Neural progenitor cell (in vitro differentiated cells): ENCODE measurements around the gene GATA5. TPM values are rescaled to one million over a fixed set of nuclear protein-coding genes. Genes with fewer than 3 reads are reported as not detected.

ENCODE experiments used
- DNase-seq: peaks from one replicate; pipeline ENCODE4 v3.0.0-alpha.2; 2016; ENCODE audit warnings: low spot score
- H2AFZ ChIP-seq: fragments of 200-600 bp; sonication (generic); replicated peaks from 2 replicates; pipeline ENCODE4 v1.6.1; 2016; ENCODE audit warnings: antibody characterized with exemption
- H3F3A ChIP-seq: fragments of 200-600 bp; sonication (generic); 2 replicates; pipeline ENCODE4 v1.6.1; 2016; ENCODE audit warnings: antibody characterized with exemption, low read depth
- H3K27ac ChIP-seq: fragments of 200-600 bp; sonication (generic); 2 replicates; pipeline ENCODE4 v1.5.1; 2016; ENCODE audit warnings: mild to moderate bottlenecking
- H3K27me3 ChIP-seq: fragments of 200-600 bp; sonication (generic); 2 replicates; pipeline ENCODE4 v1.6.1; 2016; ENCODE audit warnings: mild to moderate bottlenecking, moderate library complexity
- H3K36me3 ChIP-seq: fragments of 200-600 bp; sonication (generic); 2 replicates; pipeline ENCODE4 v1.5.1; 2016
- H3K4me1 ChIP-seq: fragments of 200-600 bp; sonication (generic); 2 replicates; pipeline ENCODE4 v1.6.1; 2016; ENCODE audit warnings: mixed run types
- H3K4me2 ChIP-seq: fragments of 200-600 bp; sonication (generic); 2 replicates; pipeline ENCODE4 v1.6.1; 2016
- H3K4me3 ChIP-seq: fragments of 200-600 bp; sonication (generic); 2 replicates; pipeline ENCODE4 v1.5.1; 2016
- H3K79me2 ChIP-seq: fragments of 200-600 bp; sonication (generic); 2 replicates; pipeline ENCODE4 v1.6.1; 2016; ENCODE audit warnings: low read depth
- H3K9ac ChIP-seq: fragments of 200-600 bp; sonication (generic); 2 replicates; pipeline ENCODE4 v1.6.1; 2016
- H3K9me3 ChIP-seq: fragments of 200-600 bp; sonication (generic); 2 replicates; pipeline ENCODE4 v1.5.1; 2016; ENCODE audit warnings: low read depth
- H4K20me1 ChIP-seq: fragments of 200-600 bp; sonication (generic); 2 replicates; pipeline ENCODE4 v1.6.1; 2016; ENCODE audit warnings: low read depth
- H3K27ac Mint-ChIP-seq: 3 replicates; pipeline ENCODE4 v1.8.0; 2021; ENCODE audit warnings: mixed read lengths
- H3K27me3 Mint-ChIP-seq: 2 replicates; pipeline ENCODE4 v1.8.0; 2022; ENCODE audit warnings: low read depth, mild to moderate bottlenecking, inconsistent platforms, moderate library complexity, mixed read lengths; ENCODE audit not compliant: insufficient read depth
- H3K36me3 Mint-ChIP-seq: 3 replicates; pipeline ENCODE4 v1.8.0; 2021; ENCODE audit warnings: mixed read lengths
- H3K4me1 Mint-ChIP-seq: 3 replicates; pipeline ENCODE4 v1.8.0; 2021; ENCODE audit warnings: mixed read lengths
- H3K4me3 Mint-ChIP-seq: 3 replicates; pipeline ENCODE4 v1.8.0; 2021; ENCODE audit warnings: mild to moderate bottlenecking, moderate library complexity, mixed read lengths
- H3K9me3 Mint-ChIP-seq: 3 replicates; pipeline ENCODE4 v1.8.0; 2020; ENCODE audit warnings: mixed read lengths
- EZH2 ChIP-seq: fragments of 200-600 bp; sonication (generic); IDR thresholded peaks from 2 replicates; pipeline ENCODE4 v1.6.1; 2017; ENCODE audit warnings: antibody characterized with exemption, mild to moderate bottlenecking, moderate library complexity
- EZH2phosphoT487 ChIP-seq: fragments of 200-600 bp; sonication (generic); IDR thresholded peaks from 2 replicates; pipeline ENCODE4 v1.6.1; 2017; ENCODE audit warnings: antibody characterized with exemption
- total RNA-seq: library from RNA; depleted of rRNA; stranded (reverse); fragments of >200 nt; gene quantifications from 2 replicates; pipeline ENCODE4 v1.2.3, GENCODE V29; 2015; ENCODE audit warnings: low replicate concordance
- TF ChIP-seq, protein P1 (sequence below): fragments of 200-600 bp; sonication (generic); IDR thresholded peaks from 2 replicates; pipeline ENCODE4 v1.5.1; 2017; ENCODE audit warnings: antibody characterized with exemption, mild to moderate bottlenecking

Gene GATA5
- total RNA-seq, 1 donor from 2014 or later: not detected

DNA sequence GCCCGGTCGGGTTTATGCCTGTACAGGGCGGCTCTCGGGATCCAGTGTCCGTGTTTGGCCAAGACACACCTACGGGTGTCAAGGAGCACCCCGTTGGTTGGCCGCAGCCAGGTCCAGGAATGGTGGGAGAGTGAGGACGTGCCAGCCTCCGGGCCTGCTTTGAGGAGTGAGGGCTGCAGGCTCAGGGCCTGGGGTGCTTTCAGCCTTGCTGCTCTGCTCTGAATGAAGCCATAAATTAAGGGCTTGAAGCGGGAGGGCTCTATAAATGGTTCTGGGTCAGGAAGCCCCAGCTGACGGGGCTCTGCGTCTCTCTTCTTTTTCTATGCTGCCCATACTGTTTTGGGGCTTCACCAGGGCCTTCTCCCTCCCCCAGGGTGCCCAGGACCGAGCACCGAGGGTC lies 15.1 kb downstream of the GATA5 start:
- Mint-ChIP-seq H3K4me3 (no peak overlapping the region), H3K9me3 (no peaks in the 10 kb centered on the region), H3K36me3 (no peaks in the 10 kb centered on the region), H3K27me3 (peaks cover 5% of the 10 kb centered on the region), H3K27ac (no peak overlapping the region), H3K4me1 (peaks cover 14% of the 10 kb centered on the region)
- Histone ChIP-seq H3K79me2 (no peaks in the 10 kb centered on the region), H3K27ac (no peak overlapping the region), H3K4me3 (no peak overlapping the region), H4K20me1 (no peaks in the 10 kb centered on the region), H3K4me2 (no peak overlapping the region), H3K9me3 (no peaks in the 10 kb centered on the region), H3K36me3 (no peaks in the 10 kb centered on the region), H2AFZ (no peak overlapping the region), H3F3A (no peaks in the 10 kb centered on the region), H3K4me1 (peaks cover 1% of the 10 kb centered on the region), H3K9ac (no peak overlapping the region), H3K27me3 (no peaks in the 10 kb centered on the region)
- DNase-seq: no peak
- TF ChIP-seq EZH2: no peak
- TF ChIP-seq, protein P1, sequence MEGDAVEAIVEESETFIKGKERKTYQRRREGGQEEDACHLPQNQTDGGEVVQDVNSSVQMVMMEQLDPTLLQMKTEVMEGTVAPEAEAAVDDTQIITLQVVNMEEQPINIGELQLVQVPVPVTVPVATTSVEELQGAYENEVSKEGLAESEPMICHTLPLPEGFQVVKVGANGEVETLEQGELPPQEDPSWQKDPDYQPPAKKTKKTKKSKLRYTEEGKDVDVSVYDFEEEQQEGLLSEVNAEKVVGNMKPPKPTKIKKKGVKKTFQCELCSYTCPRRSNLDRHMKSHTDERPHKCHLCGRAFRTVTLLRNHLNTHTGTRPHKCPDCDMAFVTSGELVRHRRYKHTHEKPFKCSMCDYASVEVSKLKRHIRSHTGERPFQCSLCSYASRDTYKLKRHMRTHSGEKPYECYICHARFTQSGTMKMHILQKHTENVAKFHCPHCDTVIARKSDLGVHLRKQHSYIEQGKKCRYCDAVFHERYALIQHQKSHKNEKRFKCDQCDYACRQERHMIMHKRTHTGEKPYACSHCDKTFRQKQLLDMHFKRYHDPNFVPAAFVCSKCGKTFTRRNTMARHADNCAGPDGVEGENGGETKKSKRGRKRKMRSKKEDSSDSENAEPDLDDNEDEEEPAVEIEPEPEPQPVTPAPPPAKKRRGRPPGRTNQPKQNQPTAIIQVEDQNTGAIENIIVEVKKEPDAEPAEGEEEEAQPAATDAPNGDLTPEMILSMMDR: no peak
- TF ChIP-seq EZH2phosphoT487: no peak

DNA sequence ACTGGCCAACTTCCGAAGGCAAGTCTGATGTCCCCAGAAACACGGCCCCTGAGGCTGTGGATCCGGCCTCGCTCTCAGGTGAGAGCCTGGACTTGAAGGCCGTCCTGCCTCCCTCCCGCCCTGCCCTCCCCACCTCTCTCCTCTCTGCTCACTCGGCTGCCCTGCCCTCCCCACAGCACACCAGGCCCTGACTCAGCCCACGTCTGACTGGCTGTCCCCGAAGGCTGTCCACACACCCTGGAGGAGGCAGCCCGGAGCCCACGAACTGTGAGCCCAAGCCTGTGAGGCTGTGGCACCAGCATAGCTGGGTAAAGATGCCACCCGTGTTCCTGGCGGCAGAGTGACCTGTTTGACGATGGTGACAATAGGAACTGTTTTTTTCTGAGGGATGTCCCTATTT lies 16.3 kb downstream of the GATA5 start:
- Histone ChIP-seq H3K36me3 (no peaks in the 10 kb centered on the region), H3K9ac (no peak overlapping the region), H3F3A (no peaks in the 10 kb centered on the region), H3K4me1 (peaks cover 12% of the 10 kb centered on the region), H3K9me3 (no peaks in the 10 kb centered on the region), H4K20me1 (no peaks in the 10 kb centered on the region), H3K27ac (no peak overlapping the region), H3K4me3 (no peak overlapping the region), H3K27me3 (no peaks in the 10 kb centered on the region), H3K4me2 (no peak overlapping the region), H2AFZ (no peak overlapping the region), H3K79me2 (no peaks in the 10 kb centered on the region)
- Mint-ChIP-seq H3K27me3 (peaks cover 5% of the 10 kb centered on the region), H3K4me3 (no peak overlapping the region), H3K9me3 (no peaks in the 10 kb centered on the region), H3K4me1 (peaks cover 18% of the 10 kb centered on the region), H3K27ac (no peak overlapping the region), H3K36me3 (no peaks in the 10 kb centered on the region)
- DNase-seq: no peak
- TF ChIP-seq, protein P1: no peak
- TF ChIP-seq EZH2phosphoT487: no peak
- no peak for TF ChIP-seq EZH2

DNA sequence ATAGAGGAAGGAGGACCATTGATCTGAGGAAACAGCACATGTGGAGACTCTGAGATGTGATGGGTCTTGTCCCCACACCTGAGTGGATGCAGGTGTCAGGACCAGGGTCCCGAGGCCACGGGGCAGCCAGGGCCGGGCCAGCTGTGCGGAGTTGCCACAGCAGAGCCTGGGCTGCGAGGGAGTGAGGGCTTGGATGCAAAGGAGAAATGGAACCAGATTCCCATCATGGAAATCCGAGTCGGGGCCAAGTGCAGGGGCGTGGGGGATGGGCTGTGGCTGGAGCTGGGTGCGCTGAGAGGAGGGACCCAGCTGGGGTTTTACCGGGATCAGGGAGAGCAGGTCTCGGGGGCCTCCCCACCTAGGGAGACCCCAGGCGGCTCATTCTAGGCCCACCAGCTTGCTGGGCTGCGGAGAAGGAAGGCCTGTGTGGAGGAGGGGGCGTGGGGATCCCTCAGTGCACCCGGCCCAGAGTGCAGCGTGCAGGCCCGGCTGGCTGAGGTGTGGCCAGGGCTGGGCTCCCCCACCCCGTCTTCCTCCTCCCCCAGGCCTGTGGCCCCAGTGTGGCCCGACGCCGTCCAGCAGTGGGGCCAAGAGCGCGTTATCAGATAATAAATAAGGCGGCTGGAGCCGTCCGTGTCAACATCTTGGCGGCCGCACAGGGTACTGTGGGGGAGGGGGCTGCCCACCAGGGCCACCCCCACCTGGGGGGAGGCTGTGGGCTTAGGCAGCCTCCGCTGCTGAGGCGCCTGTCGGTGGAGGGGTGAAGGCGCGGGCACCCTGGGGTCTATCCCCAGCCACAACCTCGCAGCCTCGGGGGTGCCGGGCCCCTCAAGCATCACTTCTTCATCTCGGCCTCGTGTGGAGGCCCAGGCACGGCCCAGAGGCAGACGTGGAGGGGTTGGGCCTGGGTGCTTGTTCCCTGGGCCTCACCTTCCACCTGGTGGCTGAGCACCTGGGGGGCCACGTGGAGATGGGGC lies 17.2 kb downstream of the GATA5 start:
- no peak for DNase-seq
- H3K36me3 Mint-ChIP-seq: no peaks in the 10 kb centered on the region
- H3K9me3 Mint-ChIP-seq: no peaks in the 10 kb centered on the region

More for the DNA sequence above, 17.2 kb downstream of the GATA5 start:
- no peak overlapping the region for H3K9ac ChIP-seq
- H3K9me3 ChIP-seq: no peaks in the 10 kb centered on the region
- no peaks in the 10 kb centered on the region for H4K20me1 ChIP-seq
- H3K36me3 ChIP-seq: no peaks in the 10 kb centered on the region
- Mint-ChIP-seq H3K4me3 (no peak overlapping the region), H3K27ac (no peak overlapping the region), H3K27me3 (peaks cover 5% of the 10 kb centered on the region), H3K4me1 (peaks cover 13% of the 10 kb centered on the region)
- no peak for TF ChIP-seq EZH2phosphoT487
- no peak for TF ChIP-seq EZH2
- TF ChIP-seq, protein P1: no peak
- no peaks in the 10 kb centered on the region for H3K79me2 ChIP-seq
- no peak overlapping the region for H2AFZ ChIP-seq
- no peak overlapping the region for H3K4me3 ChIP-seq
- no peak overlapping the region for H3K27ac ChIP-seq
- H3K27me3 ChIP-seq: no peaks in the 10 kb centered on the region
- H3K4me1 ChIP-seq: peaks cover 12% of the 10 kb centered on the region
- H3K4me2 ChIP-seq: no peak overlapping the region
- no peaks in the 10 kb centered on the region for H3F3A ChIP-seq
